A549 treated with dexamethasone at 1 μM for 4 hours (cell line): Measurements from ENCODE around the gene RAB3IP. TPM values are rescaled to one million over a fixed set of nuclear protein-coding genes. Genes with fewer than 3 reads are reported as not detected.

Experiments
- total RNA-seq: library from RNA; stranded (reverse); fragments of 200-300 nt; extraction: Qiagen RNA extraction; gene quantifications from 5 replicates; pipeline ENCODE4 v1.2.3, GENCODE V29; 2022

Gene RAB3IP
- 16.3 to 20.6 TPM (median 17.2 TPM) in 5 replicates for total RNA-seq

GRCh38 chr12:69738351-69739286 is at the start of gene RAB3IP:
Gene RAB3IP (plus strand): TSS chr12:69738860. CDS start chr12:69755409, 16,549 bp downstream.

DNA sequence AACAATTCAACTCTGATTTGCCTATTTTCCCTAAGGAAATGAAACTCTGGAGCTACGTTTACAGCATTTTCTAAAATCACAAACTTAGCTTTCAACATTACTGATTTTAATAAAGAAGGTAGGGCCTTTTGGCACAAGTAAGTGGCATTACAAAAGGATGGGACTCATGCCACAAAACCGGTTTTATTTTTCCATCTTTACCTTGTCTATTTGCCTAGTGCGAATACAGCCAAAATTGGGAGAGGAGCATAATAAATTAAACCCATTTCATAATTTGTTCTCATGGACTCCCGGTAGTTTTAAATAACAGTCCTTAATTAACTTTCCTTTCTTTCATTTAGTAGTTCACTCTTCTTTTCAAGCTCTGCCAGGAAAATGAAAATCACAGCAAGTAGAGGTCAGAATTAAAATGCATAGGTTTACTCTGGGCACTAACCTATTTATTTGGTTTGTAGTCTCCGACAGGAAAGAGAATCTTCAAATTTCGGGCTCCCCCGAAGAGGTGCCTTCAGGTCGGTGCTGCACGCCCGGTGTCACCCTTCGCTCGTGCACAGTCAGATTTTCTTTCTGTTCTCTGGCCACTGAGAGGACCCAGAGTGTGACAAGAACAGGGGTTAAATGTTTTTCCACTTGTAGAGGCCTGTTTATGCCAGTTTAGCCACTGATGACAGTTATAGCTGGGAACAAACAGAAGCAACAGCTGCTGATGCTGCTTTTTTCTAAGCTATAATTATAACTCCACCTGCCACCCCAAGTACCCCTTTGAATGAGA is 39.7 kb upstream of the RAB3IP start, which contains the start of gene BEST3:
Gene BEST3 (minus strand): TSS at position 535 of the 772 bp plus-strand sequence. CDS start 1,505 bp downstream, outside the sequence.

DNA sequence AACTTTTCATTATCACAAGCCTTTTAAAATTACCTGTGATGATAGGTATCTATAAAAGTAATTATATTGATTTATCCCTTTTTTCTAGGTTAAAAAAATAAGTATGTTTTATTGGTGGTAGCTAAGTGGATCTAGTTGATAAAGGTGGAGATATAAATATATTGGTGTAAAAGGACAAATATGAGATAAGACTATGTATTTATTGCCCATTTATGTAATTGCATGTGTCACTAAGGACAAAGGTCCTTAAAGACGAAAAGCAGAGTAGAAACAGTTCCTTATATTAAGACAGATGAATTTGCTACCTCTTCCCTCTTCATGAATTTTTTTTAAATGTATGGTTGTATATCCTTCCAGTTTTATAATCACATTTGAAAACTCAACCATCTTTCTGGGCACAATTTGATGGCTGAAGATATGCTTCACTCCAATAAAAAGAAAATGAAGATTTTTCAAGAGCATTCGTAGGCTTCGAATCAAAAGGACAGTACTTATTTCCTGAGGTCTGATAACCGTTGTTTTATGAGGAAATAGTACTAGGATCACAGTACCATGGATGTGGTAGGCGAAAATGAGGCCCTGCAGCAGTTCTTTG is 86.4 kb downstream of the RAB3IP start, which contains the start of gene MYRFL:
Gene MYRFL (plus strand): TSS at position 262 of the 595 bp plus-strand sequence. CDS start 291 bp downstream, at position 553.

Other genes starting within 250 kb of the RAB3IP start
- 288 to 351 TPM (median 298 TPM) in 5 replicates for gene CCT2, start 153.4 kb upstream of the RAB3IP start, total RNA-seq
- not detected in 5 replicates for gene LRRC10, start 128.0 kb upstream of the RAB3IP start, total RNA-seq
- 0.86 to 1.9 TPM (median 1.2 TPM) in 5 replicates for gene BEST3, start 39.6 kb upstream of the RAB3IP start, total RNA-seq
- gene MYRFL, start 86.4 kb downstream of the RAB3IP start, total RNA-seq = 0.07 TPM in 1 of 5 replicates, not detected in the others